ENCODE measurements around the gene STAC3. TPM values are rescaled to one million over a fixed set of nuclear protein-coding genes. Genes with fewer than 3 reads are reported as not detected.

STAC3 gene
- total RNA-seq, 2 donors from 2014 or later: 1.2 to 2.8 TPM

GRCh38 chr12:57203201-57203600 lies 47.8 kb downstream of the STAC3 start:
- no peak for DNase-seq (ENCODE audit: low spot score)
- intact Hi-C loops (cut with DNase I): no loop called here

GRCh38 chr12:57202321-57202720 lies 48.7 kb downstream of the STAC3 start:
- DNase-seq (ENCODE audit: low spot score): no peak
- intact Hi-C loops (cut with DNase I): no loop called here

GRCh38 chr12:57201631-57202030 lies 49.4 kb downstream of the STAC3 start:
- no peak for DNase-seq (ENCODE audit: low spot score)
- intact Hi-C loops (cut with DNase I): no loop called here

GRCh38 chr12:57201219-57201618 lies 49.8 kb downstream of the STAC3 start:
- DNase-seq (ENCODE audit: low spot score): no peak
- intact Hi-C loops (cut with DNase I): no loop called here

GRCh38 chr12:57200497-57200896 lies 50.5 kb downstream of the STAC3 start:
- no peak for DNase-seq (ENCODE audit: low spot score)
- intact Hi-C loops (cut with DNase I): no loop called here

- no peak for DNase-seq (ENCODE audit: low spot score)
- intact Hi-C loops (cut with DNase I): no loop called here
Measured at GRCh38 chr12:57199191-57199590, 51.8 kb downstream of the STAC3 start.

- intact Hi-C loops (cut with DNase I): no loop called here
- DNase-seq (ENCODE audit: low spot score): no peak
Measured at GRCh38 chr12:57198329-57198728, 52.7 kb downstream of the STAC3 start.

- no peak for DNase-seq (ENCODE audit: low spot score)
- intact Hi-C loops (cut with DNase I): no loop called here
Measured at GRCh38 chr12:57196956-57197355, 54.0 kb downstream of the STAC3 start.

GRCh38 chr12:57196439-57196838 lies 54.5 kb downstream of the STAC3 start:
- intact Hi-C loops (cut with DNase I): no loop called here
- no peak for DNase-seq (ENCODE audit: low spot score)

GRCh38 chr12:57195611-57196371 lies 55.2 kb downstream of the STAC3 start:
- intact Hi-C loops (cut with DNase I): no loop called here

GRCh38 chr12:57195186-57195585 lies 55.8 kb downstream of the STAC3 start:
- DNase-seq (ENCODE audit: low spot score): no peak
- intact Hi-C loops (cut with DNase I): no loop called here

More at GRCh38 chr12:57195611-57196371, 55.2 kb downstream of the STAC3 start:
- DNase-seq (ENCODE audit: low spot score): no peak

GRCh38 chr12:57194253-57194652 lies 56.7 kb downstream of the STAC3 start:
- intact Hi-C loops (cut with DNase I): no loop called here
- no peak for DNase-seq (ENCODE audit: low spot score)

GRCh38 chr12:57193706-57194245 lies 57.2 kb downstream of the STAC3 start:
- no peak for DNase-seq (ENCODE audit: low spot score)
- intact Hi-C loops (cut with DNase I): no loop called here

Small RNA genes lying within 50 kb of the gene (microRNA-seq; reads per million reads assigned to microRNA genes)
- 1.6 to 2.6 reads per million in 2 donors for gene MIR1228 (ENCODE audit: borderline microRNAs expressed in 2 of 2)

Other genes with a start within 250 kb of the STAC3 start
- gene ZBTB39, start 244.6 kb downstream of the STAC3 start, total RNA-seq: 1 to 10 TPM; 4.8 to 5.6 TPM
- gene TAC3, start 234.7 kb downstream of the STAC3 start, total RNA-seq: under 1 TPM in 1 of 2 donors, not detected in 1; 0.33 TPM
- gene MYO1A, start 201.1 kb downstream of the STAC3 start, total RNA-seq: 1 to 10 TPM in 1 of 2 donors, under 1 TPM in 1; 0.28 to 1.0 TPM
- 10 to 100 TPM in 1 of 2 donors, 1 to 10 TPM in 1; 8.8 to 12.4 TPM for gene NEMP1, start 172.4 kb downstream of the STAC3 start, total RNA-seq
- gene NAB2, start 162.1 kb downstream of the STAC3 start, total RNA-seq: 10 to 100 TPM; 27.0 to 36.3 TPM
- gene STAT6, start 139.8 kb downstream of the STAC3 start, total RNA-seq: 100 to 1,000 TPM; 162 to 201 TPM
- 100 to 1,000 TPM; 465 to 757 TPM for gene LRP1, start 122.7 kb downstream of the STAC3 start, total RNA-seq
- gene LRP1-AS, start 103.6 kb downstream of the STAC3 start, total RNA-seq: not detected
- under 1 TPM; 0.24 to 0.79 TPM for gene NXPH4, start 34.4 kb downstream of the STAC3 start, total RNA-seq
- 10 to 100 TPM; 53.2 to 53.7 TPM for gene SHMT2, start 21.5 kb downstream of the STAC3 start, total RNA-seq
- 10 to 100 TPM; 49.7 to 51.8 TPM for gene R3HDM2, start 179.9 kb upstream of the STAC3 start, total RNA-seq
- gene INHBC, start 183.6 kb upstream of the STAC3 start, total RNA-seq: not detected
- gene INHBE, start 204.1 kb upstream of the STAC3 start, total RNA-seq: not detected
- gene GLI1, start 208.6 kb upstream of the STAC3 start, total RNA-seq: 1 to 10 TPM in 1 of 2 donors, under 1 TPM in 1; 0.90 to 3.2 TPM
- gene ARHGAP9, start 228.7 kb upstream of the STAC3 start, total RNA-seq: 10 to 100 TPM; 12.7 to 20.7 TPM
- gene MARS1, start 236.9 kb upstream of the STAC3 start, total RNA-seq: 100 to 1,000 TPM; 135 to 142 TPM

All from posterior vena cava (tissue), 2 donors.